BLaER1 (cell line): ENCODE data around the gene FAF1.

ENCODE experiments used
- H3K27ac ChIP-seq: shearing (Covaris generic); formaldehyde crosslinking; 2 replicates; pipeline ENCODE4 v1.8.1; 2022
- H3K27me3 ChIP-seq: shearing (Covaris generic); formaldehyde crosslinking; 2 replicates; pipeline ENCODE4 v1.8.1; 2022
- H3K36me3 ChIP-seq: shearing (Covaris generic); formaldehyde crosslinking; 2 replicates; pipeline ENCODE4 v1.8.1; 2022
- H3K4me1 ChIP-seq: shearing (Covaris generic); formaldehyde crosslinking; 2 replicates; pipeline ENCODE4 v1.8.1; 2022
- H3K4me2 ChIP-seq: shearing (Covaris generic); formaldehyde crosslinking; 2 replicates; pipeline ENCODE4 v1.8.1; 2022
- H3K4me3 ChIP-seq: shearing (Covaris generic); formaldehyde crosslinking; 2 replicates; pipeline ENCODE4 v1.8.1; 2022
- H3K9ac ChIP-seq: shearing (Covaris generic); formaldehyde crosslinking; 2 replicates; pipeline ENCODE4 v1.8.1; 2022
- H3K9me3 ChIP-seq: shearing (Covaris generic); formaldehyde crosslinking; 2 replicates; pipeline ENCODE4 v1.8.1; 2022
- H4K20me1 ChIP-seq: shearing (Covaris generic); formaldehyde crosslinking; 2 replicates; pipeline ENCODE4 v1.8.1; 2022
- Cebpa-rat ChIP-seq: shearing (Covaris generic); IDR thresholded peaks from 2 replicates; pipeline ENCODE4 v1.8.1; 2022

FAF1 gene

DNA sequence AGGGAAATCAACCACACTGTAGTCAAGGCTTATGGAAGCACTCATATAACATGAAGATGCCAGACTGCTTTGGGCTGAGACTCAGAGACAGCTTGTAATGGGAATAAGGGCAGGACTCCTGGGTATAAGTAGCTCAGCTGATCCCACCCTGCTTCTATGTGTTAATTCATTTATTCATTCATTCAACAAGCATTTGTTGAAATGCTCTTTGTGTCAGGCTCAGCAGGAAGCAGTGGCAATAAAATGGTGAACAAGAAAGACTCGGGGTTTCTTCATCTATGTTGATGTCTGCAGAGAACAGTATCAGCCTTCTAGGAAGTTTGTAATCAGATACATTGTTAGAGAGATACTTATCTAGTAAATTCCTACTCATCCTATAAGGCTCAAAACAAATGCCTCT, 391.3 kb downstream of the FAF1 start:
- Histone ChIP-seq H3K9me3 (no peaks in the 10 kb centered on the region), H3K4me1 (no peaks in the 10 kb centered on the region), H3K9ac (no peak overlapping the region), H3K27me3 (no peaks in the 10 kb centered on the region), H3K36me3 (peaks cover 24% of the 10 kb centered on the region), H3K27ac (no peak overlapping the region), H3K4me2 (no peak overlapping the region), H4K20me1 (no peaks in the 10 kb centered on the region), H3K4me3 (no peak overlapping the region)
- no peak for TF ChIP-seq Cebpa-rat

DNA sequence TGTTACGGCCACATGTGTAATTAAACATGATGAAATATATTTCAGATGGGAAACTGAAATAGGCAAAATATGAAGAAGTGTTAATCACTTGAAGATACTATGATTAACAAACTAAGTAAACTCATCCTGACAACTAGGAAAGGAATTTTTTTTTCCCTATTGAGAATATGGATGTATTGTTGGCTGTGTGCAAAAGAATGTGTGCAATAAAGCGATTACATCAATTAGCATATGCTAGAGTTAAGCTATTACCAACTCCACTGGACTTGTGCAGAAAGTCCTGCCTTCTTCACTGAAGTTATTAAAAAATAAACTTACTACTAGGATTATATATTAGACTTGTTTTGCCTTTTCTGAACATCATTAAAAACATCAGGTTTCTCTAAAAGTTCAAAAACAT, 393.7 kb downstream of the FAF1 start:
- no peaks in the 10 kb centered on the region for H3K4me1 ChIP-seq

DNA sequence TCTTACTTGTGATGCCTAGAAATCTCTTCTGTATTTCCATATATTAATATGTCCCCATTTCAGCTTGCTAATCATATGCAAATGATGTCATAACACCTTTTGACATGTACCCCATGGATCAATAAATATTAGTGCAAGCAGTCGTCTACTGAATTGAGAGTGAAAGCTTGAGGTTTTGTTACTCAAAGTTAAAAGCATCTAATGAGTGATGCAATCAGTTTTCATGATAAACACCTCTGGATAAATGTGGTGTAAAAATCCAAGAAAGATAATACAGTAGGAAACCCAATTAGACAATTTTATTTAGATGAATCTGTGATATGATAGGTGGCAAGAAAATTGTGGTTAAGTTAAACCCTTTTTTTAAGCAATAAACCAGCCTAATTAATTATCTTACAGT, 395.6 kb downstream of the FAF1 start:
- no peaks in the 10 kb centered on the region for H3K9me3 ChIP-seq
- TF ChIP-seq Cebpa-rat = no peak
- no peak overlapping the region for H3K4me2 ChIP-seq
- no peaks in the 10 kb centered on the region for H4K20me1 ChIP-seq
- H3K27me3 ChIP-seq = no peaks in the 10 kb centered on the region
- H3K4me3 ChIP-seq = no peak overlapping the region
- H3K36me3 ChIP-seq = peaks cover 42% of the 10 kb centered on the region
- H3K27ac ChIP-seq = no peak overlapping the region
- no peaks in the 10 kb centered on the region for H3K4me1 ChIP-seq
- H3K9ac ChIP-seq = no peak overlapping the region

More for the DNA sequence above, 393.7 kb downstream of the FAF1 start:
- TF ChIP-seq Cebpa-rat = no peak
- Histone ChIP-seq H3K36me3 (peaks cover 27% of the 10 kb centered on the region), H3K27ac (no peak overlapping the region), H3K9ac (no peak overlapping the region), H3K4me2 (no peak overlapping the region), H4K20me1 (no peaks in the 10 kb centered on the region), H3K27me3 (no peaks in the 10 kb centered on the region), H3K9me3 (no peaks in the 10 kb centered on the region), H3K4me3 (no peak overlapping the region)

DNA sequence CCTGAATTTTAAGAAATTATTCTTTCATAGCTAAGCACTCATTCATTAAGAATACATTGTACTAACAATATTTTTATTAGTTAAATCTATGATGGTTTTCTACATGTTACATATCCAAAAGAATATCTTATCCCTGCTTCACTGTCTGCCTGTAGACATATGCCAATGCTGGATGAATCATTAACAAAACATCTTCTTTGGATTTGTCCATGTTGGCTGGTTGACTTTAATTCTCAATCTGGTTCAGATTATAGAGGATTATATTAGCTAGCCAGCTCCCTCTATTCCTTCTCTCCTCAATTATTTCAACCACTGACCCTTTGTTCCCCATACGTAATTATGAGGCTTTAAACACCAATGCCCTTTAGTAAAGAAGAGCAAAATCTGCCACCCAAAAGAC, 398.0 kb downstream of the FAF1 start:
- H3K4me2 ChIP-seq = no peak overlapping the region
- no peaks in the 10 kb centered on the region for H3K9me3 ChIP-seq
- H3K27ac ChIP-seq = no peak overlapping the region
- H3K4me3 ChIP-seq = no peak overlapping the region
- H3K27me3 ChIP-seq = no peaks in the 10 kb centered on the region
- no peaks in the 10 kb centered on the region for H4K20me1 ChIP-seq
- no peak for TF ChIP-seq Cebpa-rat
- peaks cover 36% of the 10 kb centered on the region for H3K36me3 ChIP-seq
- no peak overlapping the region for H3K9ac ChIP-seq
- no peaks in the 10 kb centered on the region for H3K4me1 ChIP-seq

DNA sequence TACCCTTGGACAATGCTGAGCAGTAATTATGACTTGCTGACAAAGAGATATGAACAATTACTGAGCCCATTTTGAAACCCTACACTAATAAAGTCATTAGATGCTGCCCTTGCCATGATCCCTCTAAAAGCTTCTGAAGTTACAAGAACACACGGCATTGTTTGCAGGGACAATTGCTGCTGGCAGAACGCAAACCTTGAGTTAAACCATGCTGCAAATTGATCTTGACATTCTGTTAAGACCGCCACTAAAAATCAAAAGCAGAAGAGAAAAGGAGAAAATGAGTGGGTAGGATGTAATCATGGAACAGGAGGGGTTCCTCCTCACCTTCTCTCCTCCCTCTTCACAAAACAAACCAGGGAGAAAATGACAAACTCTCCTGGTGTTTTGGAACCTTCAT, 400.6 kb downstream of the FAF1 start:
- no peak overlapping the region for H3K4me3 ChIP-seq

DNA sequence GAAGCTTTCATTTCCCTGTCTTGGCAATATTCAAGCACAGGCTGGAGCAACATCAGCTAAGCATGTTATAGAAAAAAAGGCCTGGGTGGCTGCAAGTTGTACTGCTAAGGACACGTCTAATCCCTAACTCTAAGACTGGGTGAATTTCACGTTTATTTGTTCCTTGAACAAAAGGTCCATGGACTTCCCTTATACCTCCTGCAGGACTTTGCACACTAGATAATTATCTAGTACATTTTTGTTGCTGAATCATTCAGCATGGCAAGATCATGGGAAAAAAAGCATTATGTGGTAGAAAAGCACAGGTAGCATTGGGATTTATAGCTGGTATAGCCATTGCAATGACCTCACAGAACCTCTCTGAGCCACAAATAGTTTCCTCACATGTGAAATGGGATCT, 406.1 kb downstream of the FAF1 start:
- Histone ChIP-seq H3K9ac (no peak overlapping the region), H3K9me3 (no peaks in the 10 kb centered on the region), H3K4me2 (no peak overlapping the region), H3K27ac (no peak overlapping the region), H3K4me1 (no peaks in the 10 kb centered on the region), H4K20me1 (no peaks in the 10 kb centered on the region), H3K36me3 (0 out of 2 replicates have a peak, but pooled peaks cover 4% of the 10 kb centered on the region), H3K27me3 (no peaks in the 10 kb centered on the region), H3K4me3 (no peak overlapping the region)
- no peak for TF ChIP-seq Cebpa-rat

More for the DNA sequence above, 400.6 kb downstream of the FAF1 start:
- Histone ChIP-seq H3K27ac (no peak overlapping the region), H3K36me3 (peaks cover 27% of the 10 kb centered on the region), H4K20me1 (no peaks in the 10 kb centered on the region), H3K4me2 (no peak overlapping the region), H3K27me3 (no peaks in the 10 kb centered on the region), H3K4me1 (no peaks in the 10 kb centered on the region), H3K9me3 (no peaks in the 10 kb centered on the region), H3K9ac (no peak overlapping the region)
- no peak for TF ChIP-seq Cebpa-rat

GRCh38 chr1:50548243-50548642, 411.8 kb downstream of the FAF1 start:
- H3K4me2 ChIP-seq = no peak overlapping the region
- TF ChIP-seq Cebpa-rat = no peak
- H3K9me3 ChIP-seq = no peaks in the 10 kb centered on the region
- H3K36me3 ChIP-seq = 0 out of 2 replicates have a peak, but pooled peaks cover 4% of the 10 kb centered on the region
- H3K4me1 ChIP-seq = no peaks in the 10 kb centered on the region
- no peak overlapping the region for H3K27ac ChIP-seq
- H3K27me3 ChIP-seq = no peaks in the 10 kb centered on the region
- no peak overlapping the region for H3K9ac ChIP-seq
- H3K4me3 ChIP-seq = no peak overlapping the region
- no peaks in the 10 kb centered on the region for H4K20me1 ChIP-seq

DNA sequence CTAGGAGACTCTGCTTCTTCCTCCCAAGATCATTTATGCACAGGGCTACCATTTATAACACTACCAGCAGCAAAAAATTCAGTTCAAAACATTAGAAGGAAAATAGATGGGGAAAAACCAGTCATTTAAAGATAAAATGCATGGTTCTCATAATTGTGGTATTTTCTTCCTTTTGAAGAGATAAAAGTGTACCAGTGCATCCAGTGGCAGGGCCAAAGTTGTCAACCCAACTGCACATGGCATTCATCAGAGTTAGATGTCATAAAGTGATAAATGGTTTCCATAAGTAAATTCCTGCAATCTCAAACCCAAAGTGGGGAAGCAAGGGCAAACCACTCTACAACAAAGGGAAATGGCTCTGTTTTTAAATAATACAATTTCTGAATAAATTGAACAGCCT, 417.7 kb downstream of the FAF1 start:
- no peaks in the 10 kb centered on the region for H3K27me3 ChIP-seq
- no peaks in the 10 kb centered on the region for H3K4me1 ChIP-seq
- TF ChIP-seq Cebpa-rat = no peak
- H3K9me3 ChIP-seq = no peaks in the 10 kb centered on the region
- H4K20me1 ChIP-seq = no peaks in the 10 kb centered on the region
- H3K36me3 ChIP-seq = no peaks in the 10 kb centered on the region
- H3K4me2 ChIP-seq = no peak overlapping the region
- H3K27ac ChIP-seq = no peak overlapping the region
- no peak overlapping the region for H3K9ac ChIP-seq
- H3K4me3 ChIP-seq = no peak overlapping the region

GRCh38 chr1:50538476-50538875, 421.6 kb downstream of the FAF1 start:
- no peak overlapping the region for H3K4me2 ChIP-seq
- no peaks in the 10 kb centered on the region for H3K4me1 ChIP-seq
- H3K4me3 ChIP-seq = no peak overlapping the region
- no peak overlapping the region for H3K27ac ChIP-seq
- H3K9ac ChIP-seq = no peak overlapping the region
- no peak for TF ChIP-seq Cebpa-rat
- H3K9me3 ChIP-seq = no peaks in the 10 kb centered on the region
- H3K36me3 ChIP-seq = peaks cover 7% of the 10 kb centered on the region; the same call in 1 of the 2 replicates
- no peaks in the 10 kb centered on the region for H3K27me3 ChIP-seq
- H4K20me1 ChIP-seq = no peaks in the 10 kb centered on the region

GRCh38 chr1:50531601-50532000, 428.5 kb downstream of the FAF1 start:
- Histone ChIP-seq H3K9ac (no peak overlapping the region), H3K9me3 (no peaks in the 10 kb centered on the region), H3K4me1 (no peaks in the 10 kb centered on the region), H4K20me1 (no peaks in the 10 kb centered on the region), H3K27ac (no peak overlapping the region), H3K4me3 (no peak overlapping the region), H3K27me3 (no peaks in the 10 kb centered on the region), H3K4me2 (no peak overlapping the region), H3K36me3 (peaks cover 18% of the 10 kb centered on the region)
- no peak for TF ChIP-seq Cebpa-rat

DNA sequence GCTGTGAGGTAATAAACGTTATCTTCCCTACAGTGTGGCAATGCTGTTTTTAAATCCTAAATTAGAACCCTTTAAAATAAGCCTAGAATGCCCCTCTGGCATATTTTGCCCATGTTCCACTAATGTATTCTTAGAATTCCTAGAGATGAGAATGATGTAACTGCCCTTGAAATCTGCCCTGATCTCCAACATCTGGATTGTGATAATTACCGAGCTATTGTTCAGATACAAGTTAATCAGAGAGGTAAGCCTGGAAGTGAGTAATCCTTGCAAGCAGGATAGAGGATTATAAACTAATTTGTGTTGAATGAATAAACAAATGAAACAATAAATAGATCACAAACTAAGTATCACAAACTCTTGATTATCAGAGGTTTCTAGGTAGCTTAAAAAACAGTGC, 429.0 kb downstream of the FAF1 start:
- Histone ChIP-seq H3K4me1 (no peaks in the 10 kb centered on the region), H3K27ac (no peak overlapping the region), H3K9ac (no peak overlapping the region), H3K27me3 (no peaks in the 10 kb centered on the region), H3K36me3 (peaks cover 20% of the 10 kb centered on the region), H3K4me2 (no peak overlapping the region), H3K4me3 (no peak overlapping the region), H4K20me1 (no peaks in the 10 kb centered on the region), H3K9me3 (no peaks in the 10 kb centered on the region)
- no peak for TF ChIP-seq Cebpa-rat
